ENCODE results near the gene MRTFB. TPM values are rescaled to one million over a fixed set of nuclear protein-coding genes. Genes with fewer than 3 reads are reported as not detected.

MRTFB gene
- total RNA-seq, 2 donors from 2014 or later: 41.0 to 42.0 TPM

DNA sequence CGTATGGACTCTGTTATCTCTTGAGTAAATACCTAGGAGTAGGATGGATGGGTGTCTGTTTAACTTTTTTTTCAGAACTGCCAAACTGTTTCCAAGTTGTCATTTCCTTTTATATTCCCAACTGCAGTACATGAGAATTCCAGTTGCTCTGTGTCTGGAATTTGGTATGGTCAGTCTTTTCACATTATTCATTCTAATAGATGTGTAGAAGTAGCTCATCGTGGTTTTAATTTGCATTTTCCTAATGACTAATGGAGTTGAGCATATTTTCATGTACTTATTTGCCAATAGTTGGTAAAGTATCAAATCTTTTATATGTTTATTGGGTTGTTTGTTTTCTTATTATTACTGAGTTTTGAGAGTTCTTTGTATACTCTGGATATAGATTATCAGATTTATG, 27.0 kb downstream of the MRTFB start:
- intact Hi-C loops (cut with DNase I): no loop called here
- DNase-seq (ENCODE audit: low spot score): no peak

DNA sequence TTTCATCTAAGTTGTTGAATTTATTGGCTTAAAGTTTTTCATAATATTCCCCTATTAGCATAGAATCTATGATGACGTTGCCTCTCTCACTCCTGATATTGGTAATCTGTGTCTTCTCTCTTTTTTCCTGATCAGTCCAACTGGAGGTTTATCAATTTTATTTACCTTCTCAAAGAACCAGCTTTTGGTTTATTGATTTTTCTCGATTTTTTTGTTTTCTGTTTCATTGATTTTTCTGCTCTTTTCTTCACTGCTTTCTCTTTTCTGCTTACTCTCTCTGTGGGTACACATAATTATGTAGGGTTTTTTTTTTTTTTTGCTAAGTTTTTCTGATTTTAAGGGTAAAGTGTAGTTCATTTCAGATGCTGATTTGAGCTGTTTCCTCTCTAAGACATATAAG, 29.7 kb downstream of the MRTFB start:
- no peak for DNase-seq (ENCODE audit: low spot score)
- intact Hi-C loops (cut with DNase I): no loop called here

- no peak for DNase-seq (ENCODE audit: low spot score)
- intact Hi-C loops (cut with DNase I): no loop called here
Observed at GRCh38 chr16:14101415-14101814, 30.3 kb downstream of the MRTFB start.

DNA sequence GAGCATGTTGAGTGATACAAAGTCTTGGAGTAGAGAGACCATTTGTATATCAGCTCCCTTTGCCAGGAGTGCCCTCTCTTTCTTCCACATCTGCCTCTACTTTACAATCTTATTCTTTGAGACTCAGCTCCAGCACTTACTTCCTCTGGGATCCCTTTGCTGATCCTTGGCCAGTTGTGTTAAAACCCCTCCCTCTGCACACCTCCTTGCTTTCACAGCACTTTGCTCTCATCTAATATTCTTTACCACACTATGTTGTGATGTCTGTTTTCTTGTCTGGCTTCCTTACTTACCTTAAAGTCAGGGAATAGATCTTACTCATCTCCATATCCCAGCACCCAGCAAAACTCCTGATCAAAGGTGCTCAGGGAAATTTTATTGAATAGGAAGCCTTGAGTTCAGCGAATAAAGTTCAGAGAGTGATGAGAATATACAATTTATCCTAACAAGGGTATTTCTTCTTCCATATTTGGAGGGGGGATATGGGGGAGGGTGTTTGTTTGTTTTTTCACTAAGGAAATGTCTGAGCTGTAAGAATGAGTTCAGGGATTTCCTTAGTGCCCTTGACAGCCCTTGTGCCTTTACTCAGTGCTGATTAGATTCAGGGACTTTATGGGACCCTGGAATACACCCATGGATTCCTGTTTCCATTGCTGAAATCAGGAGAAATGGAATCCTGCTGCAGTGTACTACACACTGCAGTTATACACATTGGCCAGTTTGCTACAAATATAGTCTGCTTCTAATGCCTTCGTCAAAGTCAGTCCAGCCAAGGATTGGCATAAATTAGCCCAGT, 32.0 kb downstream of the MRTFB start:
- intact Hi-C loops (cut with DNase I): no loop called here
- no peak for DNase-seq (ENCODE audit: low spot score)

GRCh38 chr16:14104066-14104465, 32.9 kb downstream of the MRTFB start:
- intact Hi-C loops (cut with DNase I): no loop called here
- no peak for DNase-seq (ENCODE audit: low spot score)

DNA sequence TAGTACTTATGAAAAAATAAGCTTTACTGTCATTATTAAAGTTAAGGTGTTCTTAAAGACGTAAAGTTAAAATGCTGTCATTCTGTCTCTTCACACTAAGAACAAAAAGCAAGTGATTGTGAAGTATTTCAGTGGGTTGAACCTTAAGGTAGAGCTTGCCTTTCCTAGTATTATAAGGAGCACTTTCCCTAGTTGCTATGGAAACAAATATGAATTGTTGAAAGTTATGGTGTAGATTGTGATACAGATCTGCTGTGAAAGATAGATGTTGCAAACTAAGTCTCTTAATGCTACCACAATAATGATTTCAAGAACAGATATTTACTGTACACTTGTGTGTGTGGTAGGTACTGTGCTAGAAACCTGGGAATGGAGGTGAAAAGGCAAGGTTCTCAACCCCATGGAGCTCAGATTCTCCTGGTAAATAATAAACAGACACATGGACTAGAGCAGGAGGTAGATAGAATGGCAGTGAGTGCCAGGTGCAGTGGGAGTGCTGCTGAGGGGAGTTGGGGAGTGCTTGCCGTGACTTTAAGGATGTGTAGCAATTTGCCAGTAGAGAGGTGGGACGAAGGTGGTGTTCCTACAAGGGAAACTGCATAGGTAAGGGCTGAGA, 34.7 kb downstream of the MRTFB start:
- no peak for DNase-seq (ENCODE audit: low spot score)
- intact Hi-C loops (cut with DNase I): no loop called here

GRCh38 chr16:14106457-14106856, 35.3 kb downstream of the MRTFB start:
- DNase-seq (ENCODE audit: low spot score): no peak
- intact Hi-C loops (cut with DNase I): no loop called here

DNA sequence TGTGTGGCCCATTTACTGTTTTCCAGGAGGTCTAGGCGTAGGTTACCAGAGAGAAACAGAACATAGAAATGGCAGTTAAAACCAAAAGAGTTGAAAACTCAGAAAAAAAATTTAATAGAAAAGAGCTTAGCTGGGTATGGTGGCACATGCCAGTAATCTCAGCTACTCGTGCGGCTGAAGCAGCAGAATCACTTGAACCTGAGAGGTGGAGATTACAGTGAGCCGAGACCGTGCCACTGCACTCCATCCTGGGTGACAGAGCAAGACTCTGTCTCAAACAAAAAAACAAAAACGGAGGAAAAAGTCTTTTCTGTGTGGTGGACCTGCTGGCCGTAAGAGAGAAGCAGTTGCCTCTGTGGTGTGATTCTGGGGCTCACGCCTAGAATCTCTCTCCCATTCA, 35.8 kb downstream of the MRTFB start:
- DNase-seq (ENCODE audit: low spot score): no peak
- intact Hi-C loops (cut with DNase I): no loop called here

GRCh38 chr16:14109077-14109775, 38.1 kb downstream of the MRTFB start:
- intact Hi-C loops (cut with DNase I): no loop called here

DNA sequence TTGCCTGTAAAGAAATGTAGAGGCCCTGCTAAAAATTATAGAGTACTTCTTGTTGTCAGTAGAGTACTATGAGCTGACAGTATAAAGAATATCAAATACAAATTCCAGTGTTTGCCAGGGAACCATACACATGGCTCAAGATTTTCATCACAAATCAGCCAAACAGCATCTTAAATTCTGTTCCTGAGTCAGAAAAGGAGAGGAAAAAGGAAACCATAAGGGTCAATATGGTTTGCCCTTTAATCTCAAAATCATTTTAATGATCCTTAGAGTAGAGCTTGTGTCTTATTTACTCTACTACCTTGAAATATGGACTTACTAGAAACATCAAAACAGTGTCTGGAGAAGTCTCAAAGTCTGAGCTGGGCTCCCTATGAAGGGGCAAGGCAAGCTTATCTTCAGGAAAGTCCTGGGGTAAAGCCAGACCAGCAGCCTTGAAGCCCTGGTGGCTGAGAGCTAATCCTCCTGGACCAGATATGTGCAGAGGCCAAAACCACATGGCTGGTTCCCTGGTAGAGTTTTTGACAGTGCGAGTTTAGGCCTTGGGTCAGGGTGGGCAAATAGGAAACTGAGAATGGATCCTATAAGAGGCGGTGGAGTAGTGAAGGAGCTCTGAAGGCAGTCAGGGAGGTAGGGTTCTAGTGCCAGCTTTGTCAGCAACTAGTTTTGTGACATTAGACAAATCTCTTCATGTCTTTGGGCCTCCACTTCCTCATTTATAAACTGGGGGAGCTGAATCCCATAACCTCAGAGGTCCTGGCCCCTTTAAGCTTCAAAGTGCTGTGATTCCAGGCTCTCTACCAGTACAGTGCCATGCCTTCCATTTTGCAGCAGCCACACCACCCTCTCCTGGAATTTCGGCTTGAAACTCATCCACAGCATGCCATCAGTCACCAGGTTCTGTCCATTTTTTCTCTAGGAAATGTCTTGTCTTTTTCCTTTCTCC, 38.9 kb downstream of the MRTFB start:
- intact Hi-C loops (cut with DNase I): loop anchor here in 1 of 2 donors (10.0 kb wide), 1 partner anchor 375 kb away; no protein-coding TSS in a partner anchor

More at GRCh38 chr16:14109077-14109775, 38.1 kb downstream of the MRTFB start:
- no peak for DNase-seq (ENCODE audit: low spot score)

DNA sequence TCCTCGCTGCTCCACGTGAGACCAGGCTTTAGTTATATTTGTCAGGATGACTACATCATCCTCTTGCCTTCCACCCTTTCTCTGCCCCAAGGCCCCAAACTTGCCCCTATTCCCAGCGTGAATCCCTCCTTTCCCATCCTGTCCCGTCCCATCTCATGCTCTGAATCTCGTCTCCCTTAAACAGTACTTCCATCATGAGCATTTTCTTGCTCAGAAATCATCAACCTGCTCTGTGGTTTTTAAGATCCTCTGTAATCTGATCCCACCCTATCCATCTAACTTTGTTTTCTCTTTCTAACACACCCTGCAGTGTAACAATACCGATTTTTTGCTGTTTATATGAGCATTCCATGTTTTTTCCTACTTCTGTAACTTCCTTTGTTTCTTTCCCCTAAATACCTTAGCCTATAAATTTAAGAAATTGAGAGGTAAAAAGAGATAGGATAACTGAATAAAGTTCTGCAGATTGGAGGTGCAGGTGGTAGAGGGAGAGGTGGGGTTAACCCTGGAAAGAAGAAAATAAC, 39.7 kb downstream of the MRTFB start:
- DNase-seq (ENCODE audit: low spot score): no peak
- intact Hi-C loops (cut with DNase I): loop anchor here in 1 of 2 donors (10.0 kb wide), 1 partner anchor 374 kb away; no protein-coding TSS in a partner anchor

More for the DNA sequence above, 38.9 kb downstream of the MRTFB start:
- no peak for DNase-seq (ENCODE audit: low spot score)

- no peak for DNase-seq (ENCODE audit: low spot score)
- intact Hi-C loops (cut with DNase I): loop anchor here in 1 of 2 donors (10.0 kb wide), 1 partner anchor 373 kb away; no protein-coding TSS in a partner anchor
Observed at GRCh38 chr16:14111713-14112538, 40.8 kb downstream of the MRTFB start.

- no peak for DNase-seq (ENCODE audit: low spot score)
- intact Hi-C loops (cut with DNase I): loop anchor here in 1 of 2 donors (10.0 kb wide), 1 partner anchor 372 kb away; no protein-coding TSS in a partner anchor
Observed at GRCh38 chr16:14112539-14112856, 41.4 kb downstream of the MRTFB start.

DNA sequence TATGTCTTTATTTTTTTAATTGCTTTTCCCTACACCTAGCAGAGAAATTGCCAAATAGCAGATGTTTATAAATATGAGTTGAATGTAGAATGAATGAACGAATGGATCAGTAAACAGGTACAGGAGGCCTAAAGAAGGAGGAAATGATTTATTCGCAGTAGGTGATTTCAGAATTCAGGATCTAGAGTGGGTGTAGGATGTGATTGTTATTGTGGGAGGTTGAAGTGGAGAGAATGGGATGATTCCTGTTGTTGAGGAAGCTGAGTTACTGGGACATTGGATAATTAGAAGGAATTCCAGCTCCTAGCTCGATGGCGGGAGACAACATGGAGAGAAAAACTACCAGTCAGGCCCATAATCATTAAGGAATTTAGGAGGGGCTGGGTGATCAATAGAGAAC, 42.2 kb downstream of the MRTFB start:
- intact Hi-C loops (cut with DNase I): loop anchor here in 1 of 2 donors (10.0 kb wide), 1 partner anchor 371 kb away; no protein-coding TSS in a partner anchor
- no peak for DNase-seq (ENCODE audit: low spot score)

DNA sequence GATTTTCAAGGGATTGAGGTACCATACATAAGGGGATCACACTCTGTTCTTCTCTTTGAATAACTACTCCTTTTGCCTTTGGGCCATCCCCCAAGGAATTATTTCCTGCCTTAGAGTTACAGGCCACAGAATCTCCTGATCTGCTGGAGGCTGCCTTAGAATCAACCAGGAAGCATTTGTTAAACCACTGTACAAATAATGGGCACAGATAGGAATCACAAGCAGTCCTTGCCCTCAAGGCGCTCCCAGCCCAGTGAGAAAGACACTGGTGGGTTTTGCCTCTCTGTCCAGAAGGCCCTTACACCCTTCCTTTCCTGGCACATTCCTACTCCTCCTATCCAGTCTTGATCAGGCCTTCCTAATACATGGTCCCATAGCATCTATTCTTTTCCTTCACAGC, 45.9 kb downstream of the MRTFB start:
- intact Hi-C loops (cut with DNase I): loop anchor here in 1 of 2 donors (10.0 kb wide), 1 partner anchor 368 kb away; no protein-coding TSS in a partner anchor

GRCh38 chr16:14119799-14120198, 48.7 kb downstream of the MRTFB start:
- intact Hi-C loops (cut with DNase I): loop anchor here in 1 of 2 donors (10.0 kb wide), 1 partner anchor 365 kb away; no protein-coding TSS in a partner anchor
- no peak for DNase-seq (ENCODE audit: low spot score)

More for the DNA sequence above, 45.9 kb downstream of the MRTFB start:
- DNase-seq (ENCODE audit: low spot score): no peak

- intact Hi-C loops (cut with DNase I): no loop called here
- no peak for DNase-seq (ENCODE audit: low spot score)
Observed at GRCh38 chr16:14120335-14120734, 49.2 kb downstream of the MRTFB start.

DNA sequence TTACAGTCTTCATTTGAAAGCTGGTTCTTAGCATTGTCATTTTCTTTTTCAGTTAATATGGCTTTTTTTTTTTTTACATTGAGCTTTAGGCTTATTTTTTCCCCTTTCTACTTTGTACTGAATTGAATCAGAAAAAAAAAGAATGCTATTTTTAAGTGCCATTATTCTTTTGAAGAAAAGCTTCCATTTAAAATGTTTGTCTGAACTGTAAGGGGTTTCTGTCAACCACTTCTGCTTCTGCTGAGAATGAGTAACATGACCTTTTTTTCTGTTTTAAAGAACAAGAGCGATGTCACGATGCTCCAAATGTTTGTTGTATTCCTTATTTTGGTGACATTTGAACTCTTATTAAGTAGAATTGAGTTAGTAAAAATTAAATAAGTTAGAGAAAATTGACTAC, 50.0 kb downstream of the MRTFB start:
- no peak for DNase-seq (ENCODE audit: low spot score)
- intact Hi-C loops (cut with DNase I): no loop called here

Data from posterior vena cava (tissue), 2 donors.